IMR-90 (cell line): ENCODE results near the gene PTPN22. TPM values are rescaled to one million over a fixed set of nuclear protein-coding genes. Genes with fewer than 3 reads are reported as not detected.

Experiments
- ATAC-seq: fragments of 200-7000 bp; cut with Tn5 transposase; 2 replicates; pipeline ENCODE4 v1.9.1; 2020; ENCODE audit warnings: low read depth, mild to moderate bottlenecking, moderate library complexity
- BruUV-seq: library from RNA; stranded (reverse); fragments of 400-500 nt; replicated peaks from 2 replicates; lab custom pipeline; 2021; lab: Mats Ljungman, UMichigan
- CTCF ChIA-PET: fragments of 300-600 bp; formaldehyde crosslinking; extraction: SDS; loops from one replicate; lab custom pipeline; 2021; ENCODE audit warnings: antibody characterized with exemption; lab: Yijun Ruan, JAX
- POLR2A ChIA-PET: fragments of 300-600 bp; sonication (Branson Sonifier 250); formaldehyde crosslinking; loops from one replicate; lab custom pipeline; 2022; ENCODE audit warnings: antibody characterized with exemption; ENCODE audit not compliant: unreplicated experiment; lab: Charles Lee
- DNase-seq: peaks from one replicate; pipeline ENCODE4 v3.0.0; 2013
- H2AFZ ChIP-seq: replicated peaks from 2 replicates; pipeline ENCODE3; 2013; ENCODE audit warnings: low read length, mild to moderate bottlenecking; ENCODE audit not compliant: poor library complexity
- H2AK5ac ChIP-seq: 2 replicates; pipeline ENCODE4 v1.6.1; 2013; ENCODE audit warnings: low read depth, low read length, inconsistent platforms
- H2AK9ac ChIP-seq: replicated peaks from 2 replicates; pipeline ENCODE3; 2013; ENCODE audit warnings: mild to moderate bottlenecking, low read depth, low read length, moderate library complexity; ENCODE audit not compliant: poor library complexity
- H2BK120ac ChIP-seq: 2 replicates; pipeline ENCODE4 v1.6.1; 2013; ENCODE audit warnings: low read depth, low read length, inconsistent platforms
- H2BK15ac ChIP-seq: 3 replicates; pipeline ENCODE4 v1.6.1; 2013; ENCODE audit warnings: low read depth, low read length, inconsistent platforms
- H2BK20ac ChIP-seq: 2 replicates; pipeline ENCODE4 v1.6.1; 2013; ENCODE audit warnings: low read depth, mild to moderate bottlenecking, inconsistent platforms, low read length, moderate library complexity
- H2BK5ac ChIP-seq: 2 replicates; pipeline ENCODE4 v1.6.1; 2013; ENCODE audit warnings: mild to moderate bottlenecking, low read depth, low read length, inconsistent platforms; ENCODE audit not compliant: poor library complexity, severe bottlenecking
- H3K14ac ChIP-seq: replicated peaks from 2 replicates; pipeline ENCODE4 v1.6.1; 2013; ENCODE audit warnings: low read depth, low read length, inconsistent platforms
- H3K18ac ChIP-seq: 2 replicates; pipeline ENCODE4 v1.6.1; 2013; ENCODE audit warnings: low read depth, low read length, control low read depth
- H3K23ac ChIP-seq: 2 replicates; pipeline ENCODE4 v1.6.1; 2013; ENCODE audit warnings: low read depth, low read length, inconsistent platforms
- H3K27ac ChIP-seq: 2 replicates; pipeline ENCODE4 v1.5.1; 2013; ENCODE audit warnings: mild to moderate bottlenecking, control low read depth, low read length; ENCODE audit not compliant: insufficient read depth
- H3K27me3 ChIP-seq: 2 replicates; pipeline ENCODE4 v1.6.1; 2013; ENCODE audit warnings: low read length; ENCODE audit not compliant: control insufficient read depth, insufficient read depth
- H3K36me3 ChIP-seq: 2 replicates; pipeline ENCODE4 v1.6.1; 2013; ENCODE audit warnings: low read length, mixed read lengths; ENCODE audit not compliant: control insufficient read depth, insufficient read depth
- H3K4ac ChIP-seq: 2 replicates; pipeline ENCODE4 v1.6.1; 2013; ENCODE audit warnings: low read depth, low read length, inconsistent platforms
- H3K4me1 ChIP-seq: 2 replicates; pipeline ENCODE4 v1.6.1; 2013; ENCODE audit warnings: low read length, mixed read lengths; ENCODE audit not compliant: control insufficient read depth, insufficient read depth
- H3K4me2 ChIP-seq: 2 replicates; pipeline ENCODE4 v1.6.1; 2013; ENCODE audit warnings: low read depth, mild to moderate bottlenecking, control low read depth, low read length, moderate library complexity
- H3K4me3 ChIP-seq: 2 replicates; pipeline ENCODE4 v1.5.1; 2013; ENCODE audit warnings: low read depth, mild to moderate bottlenecking, control low read depth, low read length, moderate library complexity; ENCODE audit not compliant: insufficient read depth
- H3K56ac ChIP-seq: 2 replicates; pipeline ENCODE4 v1.6.1; 2013; ENCODE audit warnings: low read length, inconsistent platforms; ENCODE audit not compliant: insufficient read depth; ENCODE audit errors: extremely low read depth
- H3K79me1 ChIP-seq, 2 experiments: 2 replicates each; pipeline ENCODE4 v1.6.1; 2013; ENCODE audit warnings: low read length in 2 of 2, inconsistent platforms in 1 of 2, low read depth in 1 of 2
- H3K9ac ChIP-seq: 2 replicates; pipeline ENCODE4 v1.6.1; 2013; ENCODE audit warnings: low read depth, low read length, control low read depth
- H3K9me1 ChIP-seq: 2 replicates; pipeline ENCODE4 v1.6.1; 2013; ENCODE audit warnings: low read length, inconsistent platforms; ENCODE audit not compliant: insufficient read depth
- H3K9me3 ChIP-seq: 2 replicates; pipeline ENCODE4 v1.6.1; 2013; ENCODE audit warnings: low read length; ENCODE audit not compliant: control insufficient read depth, insufficient read depth
- H4K20me1 ChIP-seq: 2 replicates; pipeline ENCODE4 v1.6.1; 2013; ENCODE audit warnings: low read length, inconsistent platforms; ENCODE audit not compliant: insufficient read depth
- H4K5ac ChIP-seq: 2 replicates; pipeline ENCODE4 v1.6.1; 2013; ENCODE audit warnings: mild to moderate bottlenecking, low read depth, low read length, control low read depth
- H4K8ac ChIP-seq, 2 experiments: 2 replicates each; pipeline ENCODE4 v1.6.1; 2013; ENCODE audit warnings: low read depth in 2 of 2, low read length in 2 of 2, control low read depth in 1 of 2, inconsistent platforms in 1 of 2
- H4K91ac ChIP-seq: 2 replicates; pipeline ENCODE4 v1.6.1; 2013; ENCODE audit warnings: low read depth, low read length, inconsistent platforms; ENCODE audit not compliant: insufficient read depth
- BHLHE40 ChIP-seq: fragments of 150-350 bp; IDR thresholded peaks from 2 replicates; pipeline ENCODE4 v1.6.1; 2016; ENCODE audit warnings: mild to moderate bottlenecking, low read depth, low read length
- CEBPB ChIP-seq: IDR thresholded peaks from 2 replicates; pipeline ENCODE4 v1.6.1; 2012; ENCODE audit warnings: low read depth, low read length, improper control_type of control experiment
- FOS ChIP-seq: fragments of 150-350 bp; IDR thresholded peaks from 2 replicates; pipeline ENCODE4 v1.6.1; 2016; ENCODE audit warnings: low read depth, low read length
- MAZ ChIP-seq: IDR thresholded peaks from 2 replicates; pipeline ENCODE4 v1.6.1; 2012; ENCODE audit warnings: low read depth, mild to moderate bottlenecking, low read length, improper control_type of control experiment, moderate library complexity, borderline replicate concordance
- MXI1 ChIP-seq: IDR thresholded peaks from 2 replicates; pipeline ENCODE4 v1.6.1; 2012; ENCODE audit warnings: low read depth, mild to moderate bottlenecking, low read length, moderate library complexity, borderline replicate concordance
- NFE2L2 ChIP-seq: fragments of 150-350 bp; IDR thresholded peaks from 2 replicates; pipeline ENCODE4 v1.6.1; 2016; ENCODE audit warnings: low read depth, mild to moderate bottlenecking, low read length
- POLR2A ChIP-seq: IDR thresholded peaks from 2 replicates; pipeline ENCODE4 v1.6.1; 2012; ENCODE audit warnings: mild to moderate bottlenecking, low read depth, low read length
- RCOR1 ChIP-seq: IDR thresholded peaks from 2 replicates; pipeline ENCODE4 v1.6.1; 2012; ENCODE audit warnings: mild to moderate bottlenecking, low read length, improper control_type of control experiment; ENCODE audit not compliant: insufficient replicate concordance
- RFX5 ChIP-seq: IDR thresholded peaks from 2 replicates; pipeline ENCODE4 v1.8.0; 2012; ENCODE audit warnings: low read depth, mild to moderate bottlenecking, low read length, moderate library complexity
- WGBS, 2 experiments: methylation state at CpG; one replicate each; pipeline versions ENCODE4 v1.1.5 to v1.1.7; 2013; ENCODE audit warnings: missing lambda C conversion rate in 2 of 2; ENCODE audit not compliant: insufficient read length in 1 of 2; ENCODE audit errors: extremely low coverage in 2 of 2; 5-methylcytosine and 5-hydroxymethylcytosine counted together
- dilution Hi-C: fragments of 300-500 bp; cut with HindIII; formaldehyde crosslinking; loops from one replicate; pipeline ENCODE4 v1.14.3; 2018; ENCODE audit warnings: low sequenced_read_pairs; ENCODE audit not compliant: unreplicated experiment
- in situ Hi-C: fragments of 300-500 bp; cut with MboI; formaldehyde crosslinking; loops from 3 replicates; pipeline ENCODE4 v1.14.3; 2019; ENCODE audit warnings: low sequenced_read_pairs, inconsistent platforms, mixed read lengths
- intact Hi-C: fragments of 100-400 bp; cut with micrococcal nuclease; formaldehyde crosslinking; loops from 2 replicates; pipeline ENCODE4 v1.10.0; 2022
- polyA plus RNA-seq, 3 experiments: library from polyadenylated mRNA; depleted of rRNA; stranded (reverse); fragments of >200 nt; gene quantifications; 2 replicates each; pipeline ENCODE4 v1.2.3, GENCODE V29; 2012; ENCODE audit warnings: low replicate concordance in 1 of 3
- total RNA-seq: library from RNA; depleted of rRNA; stranded (reverse); fragments of >200 nt; gene quantifications from 2 replicates; pipeline ENCODE4 v1.2.3, GENCODE V29; 2012
- TF ChIP-seq, protein P1 (sequence below): fragments of 150-350 bp; IDR thresholded peaks from 2 replicates; pipeline ENCODE4 v1.6.1; 2017; ENCODE audit warnings: mild to moderate bottlenecking, antibody characterized with exemption, low read length, low read depth
- TF ChIP-seq, protein P2 (sequence below): fragments of 150-350 bp; IDR thresholded peaks from 2 replicates; pipeline ENCODE4 v1.6.1; 2016; ENCODE audit warnings: low read depth, mild to moderate bottlenecking, low read length, moderate library complexity, borderline replicate concordance

Gene PTPN22
- total and polyA plus RNA-seq, 2 of the 4 experiments (the other 2 are of a cell fraction): 0.14 to 0.18 TPM

DNA sequence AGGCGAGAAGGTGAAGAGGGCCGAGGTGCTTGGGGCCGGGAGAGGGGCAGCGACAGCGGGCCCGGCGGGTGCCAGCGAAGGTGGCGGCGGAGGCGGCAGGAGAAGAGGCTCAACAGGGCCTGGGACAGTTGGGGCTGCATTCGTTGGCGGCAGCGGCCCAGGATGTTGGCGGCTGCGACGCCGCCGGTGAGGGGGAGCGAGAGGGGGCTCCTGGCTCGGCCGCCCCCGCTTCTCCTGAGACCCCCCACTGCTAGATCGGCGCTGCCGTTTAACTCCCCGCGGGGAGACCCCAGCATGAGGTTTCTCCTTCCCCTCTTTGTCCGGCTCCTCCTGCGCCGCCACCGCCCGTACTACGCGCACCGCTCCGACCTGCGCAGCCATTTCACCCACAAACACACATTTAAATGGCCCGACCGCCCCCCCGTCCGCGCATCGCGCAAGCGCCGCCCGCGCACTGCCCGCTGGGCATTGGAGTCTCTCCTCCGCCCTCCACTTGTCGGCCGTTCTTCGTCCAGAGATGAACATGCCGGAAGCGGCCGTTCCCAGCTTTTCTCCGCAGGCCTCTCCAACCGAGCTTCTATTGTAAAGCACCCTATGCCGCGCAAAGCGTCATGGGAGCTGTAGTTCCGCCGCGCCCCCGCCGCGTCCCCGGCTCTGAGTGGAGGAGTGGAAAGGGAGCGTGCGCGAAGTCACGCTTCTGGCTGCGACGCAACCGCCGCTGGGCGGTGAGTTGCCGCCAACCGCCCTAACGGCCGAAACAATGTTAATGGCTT lies 59.4 kb downstream of the PTPN22 start, which contains the start of gene RSBN1:
Gene RSBN1, minus strand, starts transcription at position 589 of the 773 bp plus-strand sequence. Its CDS starts 64 bp downstream, at position 525.
- H4K8ac ChIP-seq: peak within 1 kb of the TSS; percentile 95
- in situ Hi-C loops: no loop called here
- peak; percentile 99 for DNase-seq
- peak within 1 kb of the TSS; percentile 97 for H3K4me3 ChIP-seq
- dilution Hi-C loops: no loop called here
- TSS peak; percentile 27 for BruUV-seq
- H3K18ac ChIP-seq: peak within 1 kb of the TSS; percentile 62; the same call in 1 of the 2 replicates
- peak within 1 kb of the TSS; percentile 91 for H2BK5ac ChIP-seq
- H3K4me2 ChIP-seq: peak within 1 kb of the TSS; percentile 92
- peak within 1 kb of the TSS; percentile 92 for H2AFZ ChIP-seq
- ChIA-PET POLR2A (interaction anchor here (0.8 to 1.0 kb wide), 3 partner anchors 29 to 424 kb away, joined by 3 to 4 read pairs (median 4); no protein-coding TSS in a partner anchor), CTCF (no interaction called here)
- no peaks in the 10 kb centered on the region for H3K36me3 ChIP-seq
- H3K79me1 ChIP-seq: peaks cover 0 to 27% of the 10 kb centered on the region in 2 experiments; a peak in 2 of 4 replicates
- H3K14ac ChIP-seq: peak within 1 kb of the TSS; percentile 92
- peak within 1 kb of the TSS; percentile 79 for H3K56ac ChIP-seq
- peak within 1 kb of the TSS; percentile 83 for H2AK5ac ChIP-seq
- peaks cover 4% of the 10 kb centered on the region for H3K4me1 ChIP-seq
- TF ChIP-seq NFE2L2 (0 out of 2 replicates have a peak, but pooled peaks have one; percentile 25), MAZ (0 out of 2 replicates have a peak, but pooled peaks have one; percentile 38), RFX5 (no peak), FOS (0 out of 2 replicates have a peak, but pooled peaks have one; percentile 2), RCOR1 (no peak), POLR2A (peak; percentile 95), MXI1 (peak; percentile 84; the same call in 1 of the 2 replicates), CEBPB (peak; percentile 55; the same call in 1 of the 2 replicates), BHLHE40 (peak; percentile 98)
- TF ChIP-seq, protein P1, sequence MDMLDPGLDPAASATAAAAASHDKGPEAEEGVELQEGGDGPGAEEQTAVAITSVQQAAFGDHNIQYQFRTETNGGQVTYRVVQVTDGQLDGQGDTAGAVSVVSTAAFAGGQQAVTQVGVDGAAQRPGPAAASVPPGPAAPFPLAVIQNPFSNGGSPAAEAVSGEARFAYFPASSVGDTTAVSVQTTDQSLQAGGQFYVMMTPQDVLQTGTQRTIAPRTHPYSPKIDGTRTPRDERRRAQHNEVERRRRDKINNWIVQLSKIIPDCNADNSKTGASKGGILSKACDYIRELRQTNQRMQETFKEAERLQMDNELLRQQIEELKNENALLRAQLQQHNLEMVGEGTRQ: peak; percentile 34
- TF ChIP-seq, protein P2, sequence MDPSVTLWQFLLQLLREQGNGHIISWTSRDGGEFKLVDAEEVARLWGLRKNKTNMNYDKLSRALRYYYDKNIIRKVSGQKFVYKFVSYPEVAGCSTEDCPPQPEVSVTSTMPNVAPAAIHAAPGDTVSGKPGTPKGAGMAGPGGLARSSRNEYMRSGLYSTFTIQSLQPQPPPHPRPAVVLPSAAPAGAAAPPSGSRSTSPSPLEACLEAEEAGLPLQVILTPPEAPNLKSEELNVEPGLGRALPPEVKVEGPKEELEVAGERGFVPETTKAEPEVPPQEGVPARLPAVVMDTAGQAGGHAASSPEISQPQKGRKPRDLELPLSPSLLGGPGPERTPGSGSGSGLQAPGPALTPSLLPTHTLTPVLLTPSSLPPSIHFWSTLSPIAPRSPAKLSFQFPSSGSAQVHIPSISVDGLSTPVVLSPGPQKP: no peak
- intact Hi-C loops: loop anchor here (1.0 to 10.0 kb wide), 3 partner anchors 53 to 417 kb away; partner anchors contain the start of genes AP4B1, MAGI3 and PHTF1
- H2BK15ac ChIP-seq: peak within 1 kb of the TSS; percentile 59; the same call in 2 of the 3 replicates
- H2BK120ac ChIP-seq: peak within 1 kb of the TSS; percentile 31; the same call in 1 of the 2 replicates
- peak within 1 kb of the TSS; percentile 81 for H4K91ac ChIP-seq
- H3K23ac ChIP-seq: peak within 1 kb of the TSS; percentile 89
- H3K9ac ChIP-seq: peak within 1 kb of the TSS; percentile 94
- H4K20me1 ChIP-seq: peaks cover 22% of the 10 kb centered on the region; the same call in 1 of the 2 replicates
- ATAC-seq: peak; percentile 96
- H2BK20ac ChIP-seq: 0 out of 2 replicates have a peak within 1 kb of the TSS, but pooled peaks have one; percentile 2
- peak within 1 kb of the TSS; percentile 96 for H4K5ac ChIP-seq
- H3K27ac ChIP-seq: peak within 1 kb of the TSS; percentile 60
- no peaks in the 10 kb centered on the region for H3K9me3 ChIP-seq
- peak within 1 kb of the TSS; percentile 92 for H2AK9ac ChIP-seq
- peak within 1 kb of the TSS; percentile 86 for H3K4ac ChIP-seq
- H3K9me1 ChIP-seq: no peaks in the 10 kb centered on the region
- H3K27me3 ChIP-seq: no peaks in the 10 kb centered on the region
- 1% methylated on average over 26 of the region's 82 CpGs; no CpG with 5 or more reads in 1 of the 2 experiments for WGBS, 2 experiments
